Epithelial cell of esophagus (primary cell): ENCODE results near the gene MLPH.

Source experiments
- DNase-seq: peaks from one replicate; pipeline ENCODE4 v3.0.0; 2010; ENCODE audit warnings: low read depth
- H3K4me3 ChIP-seq: 2 replicates; pipeline ENCODE4 v1.5.1; 2011; ENCODE audit warnings: mild to moderate bottlenecking, low read length, control low read depth
- TF ChIP-seq, protein P1 (sequence below): IDR thresholded peaks from 2 replicates; pipeline ENCODE4 v1.5.1; 2011; ENCODE audit warnings: low read depth, mild to moderate bottlenecking, low read length, control low read depth, inconsistent platforms; ENCODE audit not compliant: insufficient read depth; ENCODE audit errors: missing control alignments

MLPH gene

DNA sequence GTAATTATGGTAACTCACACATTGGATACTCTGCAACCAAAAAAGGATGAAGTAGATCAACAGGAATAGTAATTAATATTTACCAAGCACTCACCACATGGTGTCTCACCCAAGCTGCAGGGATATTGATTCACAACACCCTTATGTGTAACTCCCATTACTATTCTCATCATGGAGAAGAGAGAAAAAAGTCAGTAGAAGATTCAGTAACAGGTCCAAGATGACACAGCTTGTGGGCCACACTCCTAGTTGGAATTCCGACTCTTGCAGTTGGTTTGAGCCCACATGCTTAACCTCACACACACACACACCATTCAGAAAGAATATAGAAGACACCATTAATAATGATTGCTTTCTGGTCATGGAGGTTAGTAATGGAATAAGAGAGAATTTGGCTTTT lies 1.7 kb upstream of the MLPH start:
- TF ChIP-seq, protein P1, sequence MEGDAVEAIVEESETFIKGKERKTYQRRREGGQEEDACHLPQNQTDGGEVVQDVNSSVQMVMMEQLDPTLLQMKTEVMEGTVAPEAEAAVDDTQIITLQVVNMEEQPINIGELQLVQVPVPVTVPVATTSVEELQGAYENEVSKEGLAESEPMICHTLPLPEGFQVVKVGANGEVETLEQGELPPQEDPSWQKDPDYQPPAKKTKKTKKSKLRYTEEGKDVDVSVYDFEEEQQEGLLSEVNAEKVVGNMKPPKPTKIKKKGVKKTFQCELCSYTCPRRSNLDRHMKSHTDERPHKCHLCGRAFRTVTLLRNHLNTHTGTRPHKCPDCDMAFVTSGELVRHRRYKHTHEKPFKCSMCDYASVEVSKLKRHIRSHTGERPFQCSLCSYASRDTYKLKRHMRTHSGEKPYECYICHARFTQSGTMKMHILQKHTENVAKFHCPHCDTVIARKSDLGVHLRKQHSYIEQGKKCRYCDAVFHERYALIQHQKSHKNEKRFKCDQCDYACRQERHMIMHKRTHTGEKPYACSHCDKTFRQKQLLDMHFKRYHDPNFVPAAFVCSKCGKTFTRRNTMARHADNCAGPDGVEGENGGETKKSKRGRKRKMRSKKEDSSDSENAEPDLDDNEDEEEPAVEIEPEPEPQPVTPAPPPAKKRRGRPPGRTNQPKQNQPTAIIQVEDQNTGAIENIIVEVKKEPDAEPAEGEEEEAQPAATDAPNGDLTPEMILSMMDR = no peak
- DNase-seq = no peak
- H3K4me3 ChIP-seq = no peak overlapping the region

DNA sequence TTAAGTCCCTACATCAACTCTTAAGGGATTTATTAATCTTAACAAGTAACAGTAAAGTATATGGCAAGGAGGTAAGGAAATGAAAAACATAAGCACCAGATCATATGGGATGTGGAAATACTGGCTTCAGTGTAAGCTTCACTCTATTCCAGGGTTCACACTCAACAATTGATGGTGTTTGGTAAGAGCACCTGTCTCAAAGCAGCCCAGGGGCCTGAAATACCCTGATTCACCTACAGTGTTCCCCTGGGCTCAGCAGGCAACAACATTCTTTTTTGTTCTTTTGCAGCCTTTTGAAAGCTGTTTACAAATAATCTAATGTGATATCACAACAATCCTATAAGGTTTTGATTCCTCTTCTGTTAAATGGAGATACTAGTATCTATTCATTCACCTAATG lies 1.2 kb upstream of the MLPH start:
- DNase-seq = no peak
- TF ChIP-seq, protein P1 = no peak
- H3K4me3 ChIP-seq = no peak overlapping the region

DNA sequence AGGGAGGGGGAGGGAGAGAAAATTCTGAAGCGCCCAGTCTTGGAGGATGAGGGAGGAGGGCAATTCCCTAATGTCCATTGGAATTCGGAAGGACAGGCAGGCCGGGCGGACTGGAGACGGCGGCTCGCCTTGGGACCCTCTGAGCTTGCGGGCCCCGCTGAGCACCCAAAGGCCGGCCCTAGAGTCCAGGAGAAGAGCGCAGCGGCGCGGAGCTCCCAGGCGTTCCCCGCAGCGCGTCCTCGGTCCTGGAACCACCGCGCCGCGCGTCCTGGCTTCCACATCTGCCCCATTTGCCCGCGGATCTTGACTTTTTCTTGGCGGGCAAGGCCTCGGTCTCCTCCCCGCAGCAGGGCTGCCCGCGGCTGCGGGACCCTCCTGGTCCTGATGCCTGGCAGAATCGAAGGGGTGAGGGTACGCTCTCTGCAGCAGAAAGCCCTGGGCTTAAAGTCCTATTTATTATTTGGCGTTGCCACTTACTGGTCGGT lies 675 bp upstream of the MLPH start:
- TF ChIP-seq, protein P1 = no peak
- DNase-seq = no peak
- peak overlapping the region; percentile 55 for H3K4me3 ChIP-seq

DNA sequence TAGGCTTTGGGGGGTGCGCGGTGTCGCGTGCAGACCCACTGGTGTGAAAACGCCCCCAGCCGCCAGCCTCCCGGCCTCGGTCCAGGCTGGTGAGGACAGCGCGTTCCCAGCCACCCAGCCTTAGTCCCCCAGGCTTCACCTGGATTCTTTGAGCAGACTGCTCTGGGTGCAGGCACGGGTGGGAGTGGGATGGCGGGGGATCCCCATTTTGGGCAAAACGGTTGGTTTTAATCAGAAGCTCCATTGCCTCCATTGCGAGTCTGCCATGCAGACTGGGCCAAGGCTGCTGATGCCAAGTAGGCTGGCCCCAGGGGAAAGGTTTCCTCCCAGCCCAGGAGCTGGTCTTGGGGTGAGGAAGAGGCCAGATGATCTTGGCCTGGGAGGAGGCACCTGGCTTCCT lies 445 bp downstream of the MLPH start:
- no peak for DNase-seq
- TF ChIP-seq, protein P1 = no peak
- peak overlapping the region; percentile 55 for H3K4me3 ChIP-seq

DNA sequence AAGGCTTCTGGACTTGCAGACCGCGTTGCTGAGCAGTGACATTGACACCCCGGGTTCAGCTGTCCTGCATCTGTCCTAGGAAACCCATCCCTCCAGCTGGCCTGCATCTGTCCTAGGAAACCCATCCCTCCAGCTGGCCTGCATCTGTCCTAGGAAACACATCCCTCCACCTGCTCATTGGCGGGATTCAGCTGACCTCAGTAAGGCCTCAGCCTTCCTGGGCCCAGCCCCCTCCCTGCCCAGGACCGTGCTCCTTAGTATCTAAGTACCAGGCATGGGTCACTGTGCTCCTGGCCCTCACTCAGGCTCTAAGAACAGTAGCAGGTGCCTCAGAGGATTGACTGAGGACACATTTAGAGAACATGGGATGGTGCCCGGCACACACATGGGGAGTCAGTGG lies 1.2 kb downstream of the MLPH start:
- no peak overlapping the region for H3K4me3 ChIP-seq
- TF ChIP-seq, protein P1 = no peak
- DNase-seq = no peak

DNA sequence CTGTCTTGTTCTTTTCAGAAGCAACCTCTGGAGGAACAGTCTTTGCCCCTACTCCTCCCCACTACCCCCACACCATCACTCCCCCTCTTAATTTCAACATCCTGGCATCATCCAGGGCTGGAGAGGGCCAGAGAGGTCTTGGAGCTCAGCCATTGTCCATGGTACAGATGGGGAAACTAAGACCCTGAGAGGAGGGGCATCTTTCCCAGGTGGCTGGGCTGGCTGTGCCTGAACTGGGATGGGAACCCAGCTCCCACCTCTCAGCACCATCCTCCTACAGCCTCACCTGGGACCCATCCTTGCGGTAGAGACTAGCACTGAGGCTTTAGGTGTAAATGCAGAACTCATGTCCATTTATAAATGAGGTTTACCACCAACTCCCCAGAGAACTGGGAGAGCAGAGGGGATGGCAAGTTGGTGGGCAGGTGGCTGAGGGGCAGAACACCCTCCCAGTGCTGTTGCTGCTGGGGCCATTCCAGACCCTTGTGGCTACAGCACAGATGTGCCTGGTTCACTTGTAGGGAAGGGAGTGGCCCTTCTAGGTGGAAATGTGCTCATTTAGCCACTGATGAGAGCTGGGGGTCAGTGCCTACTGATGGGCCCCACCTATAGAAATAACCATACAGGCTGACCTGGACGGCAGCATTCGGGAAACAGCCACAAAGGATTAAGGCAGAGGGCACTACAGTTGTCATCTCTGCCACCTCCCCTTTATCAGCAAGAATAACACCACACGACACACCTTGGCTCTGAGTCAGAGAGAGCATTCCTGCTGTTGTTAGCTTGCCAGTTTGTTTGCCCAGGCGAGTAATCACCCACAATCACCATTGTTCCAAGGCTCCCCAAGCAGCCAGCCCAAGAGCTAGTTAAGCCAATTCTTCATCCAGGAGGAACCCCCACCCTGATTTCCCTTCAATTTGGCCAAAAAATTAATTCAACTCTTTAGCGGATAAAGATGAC lies 2.1 kb downstream of the MLPH start:
- no peak overlapping the region for H3K4me3 ChIP-seq
- DNase-seq = peak; percentile 93
- TF ChIP-seq, protein P1 = no peak
